Aorta (tissue), 5 donors: ENCODE data around the gene DNASE1L1. TPM values are rescaled to one million over a fixed set of nuclear protein-coding genes. Genes with fewer than 3 reads are reported as not detected.
A peak's percentile ranks its signal among the peaks of the same experiment; 100 is the strongest.

ENCODE experiments used
- ATAC-seq: fragments of 200-7000 bp; cut with Tn5 transposase; one replicate; pipeline ENCODE4 v1.9.1; 2022; ENCODE audit warnings: moderate library complexity; ENCODE audit not compliant: low FRiP score
- DNase-seq, 2 donors: peaks; one replicate each; pipeline ENCODE4 v3.0.0-alpha.2; 2020
- H3K27ac ChIP-seq, 2 donors: one replicate each; pipeline ENCODE4 v1.5.1; 2013; ENCODE audit warnings: low read length in 2 of 2, mild to moderate bottlenecking in 2 of 2, moderate library complexity in 2 of 2, control low read depth in 1 of 2, inconsistent platforms in 1 of 2, low read depth in 1 of 2
- H3K27me3 ChIP-seq, 2 donors: one replicate each; pipeline ENCODE4 v1.6.1; 2013; ENCODE audit warnings: control low read depth in 1 of 2, low read length in 1 of 2, mild to moderate bottlenecking in 1 of 2, moderate library complexity in 1 of 2; ENCODE audit not compliant: insufficient read depth in 2 of 2, control insufficient read depth in 1 of 2
- H3K36me3 ChIP-seq, 2 donors: one replicate each; pipeline ENCODE4 v1.6.1; 2013; ENCODE audit warnings: control low read depth in 1 of 2, low read length in 1 of 2, mild to moderate bottlenecking in 1 of 2; ENCODE audit not compliant: insufficient read depth in 2 of 2, control insufficient read depth in 1 of 2
- H3K4me1 ChIP-seq, 2 donors: one replicate each; pipeline ENCODE4 v1.6.1; 2013; ENCODE audit warnings: low read length in 2 of 2, control low read depth in 1 of 2, mild to moderate bottlenecking in 1 of 2, moderate library complexity in 1 of 2; ENCODE audit not compliant: insufficient read depth in 2 of 2, control insufficient read depth in 1 of 2
- H3K4me3 ChIP-seq, 2 donors: one replicate each; pipeline ENCODE4 v1.5.1; 2013; ENCODE audit warnings: low read length in 2 of 2, control low read depth in 1 of 2, mild to moderate bottlenecking in 1 of 2
- H3K9me3 ChIP-seq: one replicate; pipeline ENCODE4 v1.6.1; 2013; ENCODE audit warnings: mild to moderate bottlenecking, low read length; ENCODE audit not compliant: control insufficient read depth
- WGBS, 2 donors: extraction: QIAGEN DNeasy Blood & Tissue Kit; methylation state at CpG; one replicate each; pipeline ENCODE4 v1.1.7; 2013; 5-methylcytosine and 5-hydroxymethylcytosine counted together
- intact Hi-C, 2 donors: fragments of 100-400 bp; cut with DNase I; formaldehyde crosslinking; loops; one replicate each; pipeline versions ENCODE4 v1.14.2 to v1.15.0; 2022
- polyA plus RNA-seq, 2 donors: library from polyadenylated mRNA; stranded (reverse); fragments of 200-250 nt; gene quantifications; one replicate each; pipeline ENCODE4 v1.2.3, GENCODE V29; 2013
- total RNA-seq, 2 donors: library from RNA; stranded (reverse); fragmentation: NEBNext Ultra II Directional; extraction: Animal tissue kit (Norgen Biotek cat#: 25700); gene quantifications; one replicate each; pipeline ENCODE4 v1.2.1, GENCODE V29; 2021
- donor health status: healthy with polysubstance abuse.
- donor health status: Bipolar disorder and iron deficiency.
- donor health status: DM: no; HTN: no; CAD: no.
- donor health status: DM: no; HTN: no; CAD: no.
- donor health status: DM: yes; HTN: yes; CAD: no.

The DNASE1L1 gene
- total and polyA plus RNA-seq, 4 donors = 25.9 to 46.2 (median 33.1) TPM

GRCh38 chrX:154369449-154370299 lies 39.4 kb downstream of the DNASE1L1 start:
- Histone ChIP-seq H3K27ac (peak overlapping the region in 1 of 2 donors; percentile 88), H3K9me3 (no peaks in the 10 kb centered on the region), H3K27me3 (no peaks in the 10 kb centered on the region), H3K4me3 (peak overlapping the region; percentile 60 to 65), H3K36me3 (peaks cover 0 to 9% of the 10 kb centered on the region in 2 donors), H3K4me1 (no peaks in the 10 kb centered on the region)
- intact Hi-C loops = no loop called here
- ATAC-seq (peak; percentile 67), DNase-seq (peak; percentile 89 to 91)
- 2 to 47% methylated on average over 13 of the region's 13 CpGs for WGBS, 2 donors

- H3K4me3 ChIP-seq = peak overlapping the region; percentile 24 to 44
- no peaks in the 10 kb centered on the region for H3K4me1 ChIP-seq
- H3K9me3 ChIP-seq = no peaks in the 10 kb centered on the region
- DNase-seq (peak; percentile 90 to 92), ATAC-seq (peak; percentile 37)
- intact Hi-C loops = no loop called here
- 2 to 39% methylated on average over 15 to 16 of the region's 16 CpGs for WGBS, 2 donors
- peaks cover 0 to 12% of the 10 kb centered on the region in 2 donors for H3K36me3 ChIP-seq
- peak overlapping the region in 1 of 2 donors; percentile 88 for H3K27ac ChIP-seq
- no peaks in the 10 kb centered on the region for H3K27me3 ChIP-seq
Measured at GRCh38 chrX:154368630-154369448, 40.2 kb downstream of the DNASE1L1 start.

DNA sequence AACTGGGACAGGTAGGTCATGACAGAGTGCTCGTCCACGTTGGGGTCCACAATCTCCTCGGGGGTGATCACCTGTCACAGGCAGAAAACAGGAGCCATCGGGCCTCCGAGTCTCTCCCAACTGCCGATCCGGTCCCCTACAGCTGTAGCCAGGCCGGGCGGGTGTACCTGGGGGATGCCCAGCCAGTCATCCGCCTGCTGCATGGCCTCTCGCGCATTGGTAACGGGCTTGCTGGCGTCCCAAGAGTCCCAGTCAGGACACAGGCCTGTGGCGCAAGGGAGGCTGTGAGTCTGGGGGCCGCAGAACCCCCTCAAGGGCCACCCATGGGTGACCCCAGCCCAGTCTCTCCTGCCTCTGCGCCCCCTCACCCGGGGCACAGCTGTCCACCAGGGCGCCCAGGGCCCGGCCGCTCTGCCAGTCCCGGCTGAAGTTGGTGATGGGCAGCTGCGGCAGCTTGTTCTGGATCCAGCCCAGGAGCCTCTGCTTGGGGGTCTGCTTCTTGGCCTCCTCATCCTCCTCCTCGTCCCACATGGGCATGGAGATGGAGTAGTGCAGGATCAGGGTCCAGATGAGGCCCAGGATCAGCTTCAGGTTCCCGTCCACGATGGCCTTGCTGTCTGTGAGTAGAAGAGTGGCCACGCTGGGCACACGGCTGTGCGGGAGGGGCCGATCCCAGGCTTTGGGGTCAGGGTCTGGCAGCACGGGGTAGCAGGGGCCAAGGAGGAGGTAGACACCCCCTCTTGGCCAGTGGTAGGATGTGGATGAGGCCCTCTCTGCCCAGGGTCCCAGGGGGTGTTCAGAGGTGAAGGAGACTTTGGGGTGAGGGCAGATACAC lies 41.4 kb downstream of the DNASE1L1 start:
- no peaks in the 10 kb centered on the region for H3K27me3 ChIP-seq
- H3K4me3 ChIP-seq = peak overlapping the region in 1 of 2 donors; percentile 2
- peak overlapping the region in 1 of 2 donors; percentile 74 for H3K27ac ChIP-seq
- intact Hi-C loops = no loop called here
- no peak for DNase-seq
- peaks cover 0 to 14% of the 10 kb centered on the region in 2 donors for H3K36me3 ChIP-seq
- H3K4me1 ChIP-seq = no peaks in the 10 kb centered on the region
- WGBS, 2 donors = 18 to 58% methylated on average over 31 of the region's 31 CpGs
- ATAC-seq = no peak
- H3K9me3 ChIP-seq = no peaks in the 10 kb centered on the region

- WGBS, 2 donors = 13 to 54% methylated on average over 10 to 11 of the region's 11 CpGs
- Histone ChIP-seq H3K4me1 (no peaks in the 10 kb centered on the region), H3K36me3 (peaks cover 0 to 17% of the 10 kb centered on the region in 2 donors)
Measured at GRCh38 chrX:154366666-154367055, 42.4 kb downstream of the DNASE1L1 start.

DNA sequence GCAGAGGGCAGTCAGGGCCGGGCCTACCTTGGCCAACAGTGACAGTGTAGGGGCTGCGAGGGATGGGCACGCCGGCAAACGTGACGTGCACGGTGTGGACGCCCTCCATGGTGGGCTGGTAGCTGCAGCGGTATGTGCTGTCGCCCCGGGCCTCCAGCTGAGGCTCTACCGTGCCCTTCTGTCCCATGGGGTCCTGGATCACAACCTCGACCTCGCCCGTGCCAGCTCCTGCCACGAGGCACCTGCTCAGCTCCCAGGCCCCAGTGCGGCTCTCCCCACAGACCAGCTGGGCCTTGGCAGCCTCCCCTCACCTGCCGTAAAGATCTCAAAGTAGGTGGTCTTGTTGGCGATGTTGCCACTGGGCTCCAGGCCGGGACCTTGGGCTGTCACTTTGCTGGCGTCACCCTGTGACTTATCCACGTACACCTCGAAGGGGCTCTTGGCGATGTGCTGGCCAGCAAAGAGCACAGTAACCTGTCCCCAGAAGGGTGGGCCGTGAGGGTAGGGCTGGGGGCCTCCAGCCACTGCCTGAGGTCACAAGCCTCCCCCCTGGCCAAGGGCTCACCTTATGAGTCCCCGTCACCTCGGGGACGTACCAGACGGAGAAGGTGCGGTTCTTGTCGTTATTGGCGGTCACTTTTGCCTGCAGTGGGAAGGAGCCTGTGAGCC lies 42.9 kb downstream of the DNASE1L1 start:
- WGBS, 2 donors = 24 to 56% methylated on average over 26 to 32 of the region's 32 CpGs
- H3K4me1 ChIP-seq = no peaks in the 10 kb centered on the region
- intact Hi-C loops = no loop called here
- no peaks in the 10 kb centered on the region for H3K9me3 ChIP-seq
- no peak for ATAC-seq
- H3K27ac ChIP-seq = peak overlapping the region in 1 of 2 donors; percentile 68
- H3K36me3 ChIP-seq = peaks cover 0 to 17% of the 10 kb centered on the region in 2 donors
- no peak for DNase-seq
- no peaks in the 10 kb centered on the region for H3K27me3 ChIP-seq
- no peak overlapping the region for H3K4me3 ChIP-seq

More at GRCh38 chrX:154366666-154367055, 42.4 kb downstream of the DNASE1L1 start:
- Histone ChIP-seq H3K9me3 (no peaks in the 10 kb centered on the region), H3K27me3 (no peaks in the 10 kb centered on the region), H3K27ac (peak overlapping the region in 1 of 2 donors; percentile 74), H3K4me3 (no peak overlapping the region)
- intact Hi-C loops = no loop called here
- ATAC-seq = no peak
- DNase-seq = no peak

- 29 to 69% methylated on average over 17 to 20 of the region's 20 CpGs for whole genome bisulfite sequencing, 2 donors
- H3K9me3 ChIP-seq = no peaks in the 10 kb centered on the region
- no peak for DNase-seq
- H3K27ac ChIP-seq = no peak overlapping the region
- H3K4me3 ChIP-seq = no peak overlapping the region
- no peaks in the 10 kb centered on the region for H3K27me3 ChIP-seq
- intact Hi-C loops = no loop called here
- no peaks in the 10 kb centered on the region for H3K4me1 ChIP-seq
- no peak for ATAC-seq
- peaks cover 0 to 15% of the 10 kb centered on the region in 2 donors for H3K36me3 ChIP-seq
Measured at GRCh38 chrX:154365052-154365600, 43.9 kb downstream of the DNASE1L1 start.

- H3K4me3 ChIP-seq = no peak overlapping the region
- WGBS, 2 donors = 22 to 54% methylated on average over 20 of the region's 20 CpGs
- DNase-seq = no peak
- peak overlapping the region in 1 of 2 donors; percentile 5 for H3K27ac ChIP-seq
- H3K9me3 ChIP-seq = no peaks in the 10 kb centered on the region
- H3K27me3 ChIP-seq = no peaks in the 10 kb centered on the region
- ATAC-seq = no peak
- no peaks in the 10 kb centered on the region for H3K4me1 ChIP-seq
- H3K36me3 ChIP-seq = peaks cover 0 to 25% of the 10 kb centered on the region in 2 donors
- intact Hi-C loops = no loop called here
Measured at GRCh38 chrX:154363706-154364439, 45.2 kb downstream of the DNASE1L1 start.
